Activated CD4-positive, alpha-beta memory T cell treated with anti-CD3 and anti-CD28 coated beads, Interleukin-2, amount 10 ng/mL, durations not matched to agents 7 days and 5 days (primary cell): ENCODE data around the gene PFKFB3. TPM values are rescaled to one million over a fixed set of nuclear protein-coding genes. Genes with fewer than 3 reads are reported as not detected.

Experiments
- CTCF ChIA-PET: fragments of 350-600 bp; sonication (Branson Sonifier 250); formaldehyde crosslinking; loops from one replicate; lab custom pipeline; 2021; ENCODE audit warnings: antibody characterized with exemption, inconsistent platforms; lab: Charles Lee
- POLR2A ChIA-PET: fragments of 350-600 bp; sonication (Branson Sonifier 250); formaldehyde crosslinking; loops from one replicate; lab custom pipeline; 2021; ENCODE audit warnings: antibody characterized with exemption; lab: Charles Lee
- DNase-seq: peaks from one replicate; pipeline ENCODE4 v3.0.0-alpha.2; 2020
- H3K27ac Mint-ChIP-seq: one replicate; pipeline ENCODE4 v1.8.0; 2021; ENCODE audit warnings: mild to moderate bottlenecking, mixed read lengths
- H3K27me3 Mint-ChIP-seq: one replicate; pipeline ENCODE4 v1.8.0; 2021; ENCODE audit warnings: mixed read lengths
- H3K36me3 Mint-ChIP-seq: one replicate; pipeline ENCODE4 v1.8.0; 2021; ENCODE audit warnings: low read depth, mixed read lengths
- H3K4me1 Mint-ChIP-seq: one replicate; pipeline ENCODE4 v1.8.0; 2021; ENCODE audit warnings: mixed read lengths
- H3K4me3 Mint-ChIP-seq: one replicate; pipeline ENCODE4 v1.8.0; 2021; ENCODE audit warnings: mild to moderate bottlenecking, mixed read lengths
- H3K9me3 Mint-ChIP-seq: one replicate; pipeline ENCODE4 v1.8.0; 2021; ENCODE audit warnings: mixed read lengths
- total RNA-seq, 2 experiments: library from RNA; stranded (reverse); gene quantifications; one replicate each; pipeline ENCODE4 v1.2.3, GENCODE V29; 2021

Gene PFKFB3
- total RNA-seq, 2 experiments from 2014 or later: 66.8 to 69.4 TPM

DNA sequence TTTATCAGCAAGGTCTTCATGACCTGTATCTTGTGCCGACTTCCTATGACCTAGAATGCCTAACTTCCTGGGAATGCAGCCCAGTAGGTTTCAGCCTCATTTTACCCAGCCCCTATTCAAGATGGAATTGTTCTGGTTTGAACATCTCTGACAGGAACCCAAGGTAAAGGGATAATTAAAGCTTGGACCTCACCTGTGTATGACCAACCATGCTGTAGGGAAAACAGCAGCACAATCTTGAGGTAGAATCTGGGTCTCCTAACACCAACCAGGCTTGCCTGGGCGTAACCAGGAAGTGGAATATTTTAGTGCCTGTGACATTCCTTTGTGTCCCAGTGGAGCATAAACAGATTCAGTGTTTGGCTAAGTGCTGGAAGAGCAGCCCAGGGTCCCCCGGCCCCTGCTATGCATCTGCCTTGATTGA, 94.1 kb downstream of the PFKFB3 start:
- Mint-ChIP-seq H3K9me3 (peaks cover 14% of the 10 kb centered on the region), H3K36me3 (peaks cover 26% of the 10 kb centered on the region), H3K27ac (no peak overlapping the region), H3K4me3 (no peak overlapping the region), H3K4me1 (peaks cover 65% of the 10 kb centered on the region), H3K27me3 (no peaks in the 10 kb centered on the region)
- POLR2A ChIA-PET: no interaction called here
- no peak for DNase-seq
- CTCF ChIA-PET: no interaction called here

DNA sequence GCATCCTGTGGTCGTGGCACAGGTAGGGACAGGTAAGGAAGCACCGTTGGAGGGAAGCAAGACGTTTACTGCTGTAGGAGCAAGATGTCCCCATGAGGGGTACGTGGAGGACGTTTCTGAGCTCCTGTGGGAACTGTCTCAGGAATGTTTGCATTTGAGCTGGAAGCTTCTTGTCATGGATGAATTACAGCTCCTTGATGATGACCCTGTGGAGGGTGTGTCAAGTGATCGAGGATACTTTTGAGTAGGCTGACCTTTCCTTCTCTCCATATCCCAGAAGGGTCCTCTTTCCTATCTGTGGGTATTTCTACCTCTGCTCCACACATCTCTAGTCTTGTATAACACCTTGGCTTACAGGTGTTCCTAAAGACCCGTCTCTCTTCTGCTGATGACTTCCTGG, 94.8 kb downstream of the PFKFB3 start:
- CTCF ChIA-PET: no interaction called here
- Mint-ChIP-seq H3K36me3 (peaks cover 25% of the 10 kb centered on the region), H3K4me3 (no peak overlapping the region), H3K9me3 (peaks cover 14% of the 10 kb centered on the region), H3K27ac (no peak overlapping the region), H3K4me1 (peaks cover 60% of the 10 kb centered on the region), H3K27me3 (no peaks in the 10 kb centered on the region)
- DNase-seq: no peak
- POLR2A ChIA-PET: no interaction called here

DNA sequence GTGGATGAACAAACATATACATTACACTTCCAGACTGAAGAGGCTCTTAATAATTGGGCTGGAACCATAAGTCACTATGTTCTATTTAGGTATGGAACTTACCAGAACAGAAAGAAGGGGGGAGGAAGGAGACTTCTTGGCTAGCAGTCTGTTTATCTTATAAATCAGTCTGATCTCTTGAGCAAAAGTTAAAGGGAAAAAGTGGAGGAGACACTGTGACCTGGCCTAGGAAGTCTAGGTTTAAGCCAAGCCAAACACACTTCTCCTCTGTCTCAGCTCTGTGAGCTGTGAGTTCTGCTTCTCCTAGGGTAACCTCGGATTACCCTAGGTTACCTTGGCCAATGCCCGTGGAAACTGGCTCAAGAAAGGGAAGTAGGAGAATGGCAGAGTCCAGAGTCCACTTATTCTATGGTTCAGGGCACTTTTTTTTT, 95.2 kb downstream of the PFKFB3 start:
- POLR2A ChIA-PET: no interaction called here
- Mint-ChIP-seq H3K27me3 (no peaks in the 10 kb centered on the region), H3K4me3 (no peak overlapping the region), H3K9me3 (peaks cover 11% of the 10 kb centered on the region), H3K4me1 (peaks cover 55% of the 10 kb centered on the region), H3K27ac (no peak overlapping the region), H3K36me3 (peaks cover 24% of the 10 kb centered on the region)
- DNase-seq: no peak
- CTCF ChIA-PET: interaction anchor here (1.2 kb wide), 1 partner anchor 50 kb away, joined by 3 read pairs; no protein-coding TSS in a partner anchor

GRCh38 chr10:6298428-6298827, 95.7 kb downstream of the PFKFB3 start:
- no peak for DNase-seq
- Mint-ChIP-seq H3K27ac (no peak overlapping the region), H3K27me3 (no peaks in the 10 kb centered on the region), H3K36me3 (peaks cover 22% of the 10 kb centered on the region), H3K9me3 (peaks cover 8% of the 10 kb centered on the region), H3K4me1 (peaks cover 54% of the 10 kb centered on the region), H3K4me3 (no peak overlapping the region)
- CTCF ChIA-PET: interaction anchor here (1.2 kb wide), 1 partner anchor 50 kb away, joined by 3 read pairs; no protein-coding TSS in a partner anchor
- POLR2A ChIA-PET: no interaction called here

DNA sequence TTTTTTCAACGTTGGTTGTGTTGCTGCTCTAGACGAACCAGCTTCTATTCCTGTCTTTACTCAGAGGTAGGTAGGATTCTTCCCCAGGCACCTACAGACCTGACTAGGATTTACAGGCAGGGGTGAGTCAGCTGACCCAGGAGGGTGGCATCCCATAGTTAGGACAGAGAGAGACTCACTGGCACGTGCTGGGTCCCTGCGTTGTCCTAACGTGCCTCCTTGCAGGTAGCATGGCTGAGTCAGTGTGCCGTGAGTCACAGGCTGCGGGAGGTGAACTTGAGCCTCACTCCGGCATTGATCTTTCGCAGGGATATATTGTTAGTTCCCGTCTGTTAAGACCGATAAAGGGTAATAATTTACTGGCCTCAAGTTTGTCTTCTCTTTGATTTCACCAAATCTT, 96.5 kb downstream of the PFKFB3 start:
- POLR2A ChIA-PET: interaction anchor here (0.9 to 2.0 kb wide), 2 partner anchors 49 to 111 kb away, joined by 3 to 7 read pairs; no protein-coding TSS in a partner anchor
- Mint-ChIP-seq H3K36me3 (peaks cover 15% of the 10 kb centered on the region), H3K4me3 (no peak overlapping the region), H3K27ac (peak overlapping the region; percentile 40), H3K4me1 (peaks cover 50% of the 10 kb centered on the region), H3K27me3 (no peaks in the 10 kb centered on the region), H3K9me3 (peaks cover 6% of the 10 kb centered on the region)
- CTCF ChIA-PET: interaction anchor here (0.7 kb wide), 1 partner anchor 410 kb away, joined by 3 read pairs; no protein-coding TSS in a partner anchor
- DNase-seq: no peak

- no peaks in the 10 kb centered on the region for H3K27me3 Mint-ChIP-seq
- CTCF ChIA-PET: interaction anchor here (0.6 to 1.6 kb wide), 4 partner anchors 27 to 411 kb away, joined by 3 read pairs; partner anchors contain the start of gene PFKFB3
- POLR2A ChIA-PET: interaction anchor here (0.9 to 2.0 kb wide), 6 partner anchors 16 to 136 kb away, joined by 3 to 7 read pairs (median 4); partner anchors contain the start of gene PFKFB3
- peak overlapping the region; percentile 79 for H3K27ac Mint-ChIP-seq
- no peak for DNase-seq
- peaks cover 48% of the 10 kb centered on the region for H3K4me1 Mint-ChIP-seq
- peaks cover 4% of the 10 kb centered on the region for H3K9me3 Mint-ChIP-seq
- H3K36me3 Mint-ChIP-seq: peaks cover 14% of the 10 kb centered on the region
- H3K4me3 Mint-ChIP-seq: peak overlapping the region; percentile 16
These were observed 97.0 kb downstream of the PFKFB3 start for GRCh38 chr10:6299743-6300105.

- POLR2A ChIA-PET: interaction anchor here (0.7 to 2.0 kb wide), 9 partner anchors 9 to 200 kb away, joined by 3 to 7 read pairs (median 3); partner anchors contain the start of gene PFKFB3
- H3K36me3 Mint-ChIP-seq: peaks cover 14% of the 10 kb centered on the region
- peaks cover 2% of the 10 kb centered on the region for H3K9me3 Mint-ChIP-seq
- peak overlapping the region; percentile 79 for H3K27ac Mint-ChIP-seq
- peak overlapping the region; percentile 16 for H3K4me3 Mint-ChIP-seq
- CTCF ChIA-PET: interaction anchor here (0.6 to 1.6 kb wide), 4 partner anchors 13 to 98 kb away, joined by 3 to 4 read pairs (median 3); partner anchors contain the start of gene PFKFB3
- H3K4me1 Mint-ChIP-seq: peaks cover 45% of the 10 kb centered on the region
- DNase-seq: peak; percentile 39
- no peaks in the 10 kb centered on the region for H3K27me3 Mint-ChIP-seq
These were observed 97.5 kb downstream of the PFKFB3 start for GRCh38 chr10:6300106-6300783.

GRCh38 chr10:6300784-6301460, 98.2 kb downstream of the PFKFB3 start:
- H3K4me1 Mint-ChIP-seq: peaks cover 40% of the 10 kb centered on the region
- no peak for DNase-seq
- ChIA-PET POLR2A (interaction anchor here (0.7 to 2.0 kb wide), 8 partner anchors 10 to 201 kb away, joined by 3 to 7 read pairs (median 4); partner anchors contain the start of gene PFKFB3), CTCF (interaction anchor here (1.0 to 1.6 kb wide), 3 partner anchors 12 to 98 kb away, joined by 3 to 4 read pairs (median 3); partner anchors contain the start of gene PFKFB3)
- H3K27ac Mint-ChIP-seq: peak overlapping the region; percentile 79
- H3K9me3 Mint-ChIP-seq: peaks cover 2% of the 10 kb centered on the region
- no peak overlapping the region for H3K4me3 Mint-ChIP-seq
- peaks cover 16% of the 10 kb centered on the region for H3K36me3 Mint-ChIP-seq
- no peaks in the 10 kb centered on the region for H3K27me3 Mint-ChIP-seq

GRCh38 chr10:6301488-6302075, 98.8 kb downstream of the PFKFB3 start:
- no peaks in the 10 kb centered on the region for H3K27me3 Mint-ChIP-seq
- no peak overlapping the region for H3K4me3 Mint-ChIP-seq
- H3K9me3 Mint-ChIP-seq: peaks cover 2% of the 10 kb centered on the region
- CTCF ChIA-PET: interaction anchor here (1.1 to 1.6 kb wide), 3 partner anchors 12 to 100 kb away, joined by 3 to 4 read pairs (median 3); partner anchors contain the start of gene PFKFB3
- H3K36me3 Mint-ChIP-seq: peaks cover 18% of the 10 kb centered on the region
- POLR2A ChIA-PET: interaction anchor here (1.0 kb wide), 1 partner anchor 27 kb away, joined by 3 read pairs; no protein-coding TSS in a partner anchor
- peaks cover 34% of the 10 kb centered on the region for H3K4me1 Mint-ChIP-seq
- H3K27ac Mint-ChIP-seq: no peak overlapping the region
- DNase-seq: no peak

Other genes starting within 250 kb of the PFKFB3 start
- gene IL15RA, start 225.4 kb upstream of the PFKFB3 start, total RNA-seq: 10 to 100 TPM; 22.1 to 24.5 TPM
- gene IL2RA, start 140.6 kb upstream of the PFKFB3 start, total RNA-seq: 100 to 1,000 TPM; 437 to 446 TPM
- 100 to 1,000 TPM; 155 to 157 TPM for gene RBM17, start 113.9 kb upstream of the PFKFB3 start, total RNA-seq